Measurements from ENCODE around the gene EIF4EBP3.

GRCh38 chr5:140557965-140558364 lies 10.5 kb downstream of the EIF4EBP3 start:
- TF ChIP-seq CTCF (IDR thresholded peaks at IDR 0.05; ENCODE audit: poor library complexity, severe bottlenecking): no peak
- TF ChIP-seq RAD21 (conservative IDR thresholded peaks at IDR 0.05): no peak
- TF ChIP-seq EZH2 (IDR thresholded peaks at IDR 0.05; ENCODE audit: borderline replicate concordance, insufficient read depth, low read length, poor library complexity, severe bottlenecking): no peak
- TF ChIP-seq EP300 (conservative IDR thresholded peaks at IDR 0.05; ENCODE audit: poor library complexity, severe bottlenecking): no peak
- no peak for TF ChIP-seq TAF1 (IDR thresholded peaks at IDR 0.05; ENCODE audit: low read depth)
- TF ChIP-seq REST (IDR thresholded peaks at IDR 0.05; ENCODE audit: borderline replicate concordance): no peak
- no peak for TF ChIP-seq SMC3 (conservative IDR thresholded peaks at IDR 0.05; ENCODE audit: poor library complexity)

Measured in neural cell (in vitro differentiated cells).